Activated CD4-positive, alpha-beta T cell treated with anti-CD3 and anti-CD28 coated beads for 24 hours (primary cell): ENCODE results near the gene BPHL.
"Not testable (repeated sequence)": the region's sequence is repeated elsewhere in the genome, so short reads cannot be mapped to it uniquely, and the experiment has no call there.

Experiments
- DNase-seq, 2 donors: peaks; one replicate each; pipeline ENCODE4 v3.0.0-alpha.2; 2020; ENCODE audit warnings: low read depth in 2 of 2

BPHL gene

DNA sequence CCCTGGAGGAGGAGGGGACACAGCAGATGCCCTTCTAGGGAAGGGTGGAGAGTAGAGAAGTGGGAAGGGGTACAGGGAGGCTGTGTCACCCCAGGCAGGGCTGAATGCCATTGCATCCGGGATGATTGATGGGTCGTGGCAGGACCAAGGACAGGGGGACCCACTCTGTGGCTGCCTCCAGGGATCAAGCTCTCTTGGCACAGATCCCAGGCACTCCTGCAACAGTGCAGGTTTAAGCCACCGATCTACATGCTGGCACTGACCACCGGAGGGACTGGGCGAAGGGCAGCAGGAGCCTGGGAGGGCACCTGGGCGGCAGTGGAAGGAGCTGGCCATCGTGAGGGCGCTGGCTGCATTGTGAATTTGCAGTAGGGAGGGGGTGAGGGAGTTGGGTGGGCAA, 61.4 kb downstream of the BPHL start:
- not testable (repeated sequence) for DNase-seq

DNA sequence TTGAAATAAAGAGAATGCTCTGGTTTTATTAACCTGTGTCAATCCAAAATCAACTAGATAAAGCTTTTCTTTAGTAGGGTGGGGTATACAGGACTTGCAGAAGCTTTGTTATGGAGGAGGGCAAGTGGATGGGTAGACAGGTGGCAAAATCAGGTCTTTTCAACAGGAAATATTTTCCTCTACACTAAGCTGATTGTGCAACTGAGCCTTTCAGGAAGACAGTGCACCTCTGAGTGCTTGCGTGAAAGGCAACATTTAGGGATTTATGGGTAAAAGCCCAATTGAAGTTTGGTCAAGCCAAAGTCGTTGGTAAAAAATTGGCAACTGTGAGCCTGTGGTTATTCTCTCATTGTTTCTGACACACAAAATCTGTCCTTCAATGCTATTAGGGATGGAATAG, 62.6 kb downstream of the BPHL start:
- no peak for DNase-seq

DNA sequence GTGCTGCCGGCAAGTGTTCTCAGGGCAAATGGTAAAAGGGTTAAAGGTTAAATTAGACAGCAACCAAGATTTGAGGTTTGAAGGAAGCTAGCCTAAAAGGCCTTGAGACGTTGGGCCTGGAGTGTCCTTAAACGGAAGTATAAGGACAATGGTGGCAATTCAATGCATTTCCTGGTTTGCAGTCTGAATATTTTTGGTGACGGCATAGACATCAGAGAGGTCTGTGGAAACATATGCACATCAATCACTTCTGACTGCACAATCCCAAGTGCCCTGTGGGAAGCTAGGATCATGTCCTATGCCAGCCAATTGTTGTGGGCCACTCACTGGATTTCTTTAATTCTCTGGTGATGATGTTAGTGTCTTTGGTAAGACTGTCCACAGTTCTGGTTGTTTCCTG, 64.6 kb downstream of the BPHL start:
- no peak for DNase-seq

DNA sequence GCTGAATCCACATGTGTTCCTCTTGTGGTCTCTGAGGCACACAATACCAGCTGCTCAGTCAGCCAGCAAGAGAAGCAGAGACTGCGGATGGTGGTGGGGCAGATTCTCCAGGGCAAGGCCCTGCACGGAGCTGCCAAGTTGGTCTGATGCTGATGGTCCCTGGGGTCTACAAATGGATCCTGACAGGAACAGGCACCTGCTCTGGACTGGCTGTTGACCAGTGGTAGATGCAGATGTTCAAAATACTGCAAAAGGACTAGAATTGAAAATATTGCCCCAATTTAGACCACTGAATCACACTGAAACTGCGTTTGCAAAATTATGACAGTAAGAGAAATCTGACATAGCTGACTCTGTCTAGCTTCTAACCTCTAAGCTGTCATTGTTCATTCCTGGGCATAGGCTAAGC, 68.5 kb downstream of the BPHL start:
- DNase-seq: no peak

DNA sequence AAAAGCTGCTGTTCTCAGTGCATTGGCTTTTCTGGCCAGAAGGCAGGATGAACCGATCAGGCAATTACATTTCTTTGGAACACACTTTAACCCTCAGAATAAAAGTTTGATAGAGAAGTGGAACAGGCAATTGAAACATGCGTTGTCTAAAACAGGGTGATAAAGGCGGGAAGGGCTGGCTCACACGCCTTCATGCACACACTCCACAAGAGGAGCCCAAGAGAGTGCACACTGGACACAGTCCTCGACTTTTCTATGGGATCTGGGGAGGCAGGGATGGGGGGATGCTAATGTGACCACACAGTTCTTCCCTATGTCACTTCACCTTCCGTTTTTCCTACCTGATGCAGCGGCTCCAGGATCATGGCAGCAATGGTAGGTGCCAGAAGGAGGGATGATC, 69.8 kb downstream of the BPHL start:
- DNase-seq: no peak

DNA sequence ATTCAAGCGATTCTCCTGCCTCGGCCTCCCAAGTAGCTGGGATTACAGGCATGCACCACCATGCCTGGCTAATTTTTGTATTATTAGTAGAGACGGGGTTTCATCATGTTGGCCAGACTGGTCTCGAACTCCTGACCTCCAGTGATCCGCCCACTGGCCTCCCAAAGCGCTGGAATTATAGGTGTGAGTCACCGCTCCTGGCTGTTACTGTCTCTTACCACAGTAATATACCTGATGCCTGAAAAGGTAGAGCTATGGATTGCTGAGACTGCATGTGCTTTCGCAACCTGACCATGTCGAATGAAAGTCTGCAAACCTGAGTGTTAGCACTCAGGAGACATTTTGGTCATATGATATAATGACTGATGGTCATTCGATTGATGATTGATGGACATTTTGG, 70.7 kb downstream of the BPHL start:
- DNase-seq: not testable (repeated sequence)

DNA sequence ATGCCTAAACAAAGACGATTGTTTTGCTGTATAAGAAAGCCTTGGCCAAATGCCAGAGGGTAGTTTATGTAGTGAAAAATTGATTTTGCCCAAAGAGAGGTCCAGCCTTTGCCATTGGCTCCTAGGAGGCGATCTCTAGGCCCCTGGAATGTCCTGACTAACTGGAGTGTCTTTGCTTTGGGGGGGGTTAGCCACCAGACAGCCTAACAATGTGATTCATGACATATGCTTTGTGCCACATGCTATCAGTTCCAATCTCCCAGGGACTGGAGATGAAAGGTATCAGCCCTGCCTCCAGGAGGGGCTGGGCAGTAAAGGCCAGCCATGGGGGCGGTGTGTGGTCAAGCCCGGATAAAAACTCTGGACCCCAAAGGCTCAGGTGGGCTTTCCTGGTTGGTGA, 71.5 kb downstream of the BPHL start:
- DNase-seq: no peak

DNA sequence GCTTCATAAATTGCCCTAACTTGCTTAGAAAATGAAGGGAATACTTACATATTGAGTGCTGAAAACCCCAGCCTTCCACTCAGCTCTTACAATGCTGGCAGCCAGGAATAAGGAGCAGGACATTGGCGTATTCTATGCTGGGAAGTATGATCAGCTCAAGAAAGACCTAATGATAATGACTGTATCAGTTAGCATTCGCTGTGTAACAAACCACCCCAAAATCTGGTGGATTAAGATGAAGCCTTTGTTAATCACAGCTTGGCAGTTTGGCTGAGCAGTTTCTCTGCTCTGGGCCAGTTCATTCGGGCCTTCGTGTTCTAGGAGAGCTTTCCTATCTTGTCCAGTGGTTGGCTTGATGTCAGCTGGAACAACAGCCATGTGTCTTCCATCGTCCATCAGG, 72.3 kb downstream of the BPHL start:
- no peak for DNase-seq

DNA sequence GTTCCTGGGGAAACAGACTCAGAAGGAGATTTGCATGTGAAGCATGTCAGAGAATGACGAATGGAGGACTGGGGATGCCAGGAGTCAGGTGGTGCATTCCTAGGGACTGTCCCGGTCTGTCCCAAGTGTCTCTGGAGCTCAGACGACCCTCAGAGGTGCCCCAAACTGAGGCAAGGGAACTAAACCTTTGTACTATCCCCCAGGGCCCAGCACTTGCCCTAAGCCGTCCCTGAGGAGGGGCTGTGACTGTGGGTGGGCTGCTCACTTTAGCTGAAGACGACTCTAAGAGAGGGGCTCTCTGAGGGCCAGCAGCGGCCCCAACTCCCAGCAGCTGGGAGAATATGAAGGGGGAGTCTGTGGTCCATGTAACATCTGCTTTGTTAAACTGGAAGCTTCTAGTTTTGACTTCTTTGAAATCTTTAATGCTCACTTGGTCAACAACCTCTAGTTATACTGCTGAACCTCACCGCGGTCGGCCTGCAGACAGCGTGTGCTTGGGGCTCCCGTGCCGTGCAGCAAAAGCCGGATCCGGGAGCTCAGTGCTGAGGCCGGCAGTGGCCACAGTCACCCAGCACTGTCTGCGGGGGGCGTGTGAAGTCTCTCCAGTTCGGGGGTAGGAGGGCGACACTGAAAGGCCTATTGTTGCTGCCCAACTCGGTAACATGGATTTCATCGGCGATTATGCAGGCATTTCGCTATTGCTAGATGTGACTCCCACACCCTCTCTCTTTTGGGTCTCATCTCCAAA, 74.8 kb downstream of the BPHL start:
- no peak for DNase-seq

DNA sequence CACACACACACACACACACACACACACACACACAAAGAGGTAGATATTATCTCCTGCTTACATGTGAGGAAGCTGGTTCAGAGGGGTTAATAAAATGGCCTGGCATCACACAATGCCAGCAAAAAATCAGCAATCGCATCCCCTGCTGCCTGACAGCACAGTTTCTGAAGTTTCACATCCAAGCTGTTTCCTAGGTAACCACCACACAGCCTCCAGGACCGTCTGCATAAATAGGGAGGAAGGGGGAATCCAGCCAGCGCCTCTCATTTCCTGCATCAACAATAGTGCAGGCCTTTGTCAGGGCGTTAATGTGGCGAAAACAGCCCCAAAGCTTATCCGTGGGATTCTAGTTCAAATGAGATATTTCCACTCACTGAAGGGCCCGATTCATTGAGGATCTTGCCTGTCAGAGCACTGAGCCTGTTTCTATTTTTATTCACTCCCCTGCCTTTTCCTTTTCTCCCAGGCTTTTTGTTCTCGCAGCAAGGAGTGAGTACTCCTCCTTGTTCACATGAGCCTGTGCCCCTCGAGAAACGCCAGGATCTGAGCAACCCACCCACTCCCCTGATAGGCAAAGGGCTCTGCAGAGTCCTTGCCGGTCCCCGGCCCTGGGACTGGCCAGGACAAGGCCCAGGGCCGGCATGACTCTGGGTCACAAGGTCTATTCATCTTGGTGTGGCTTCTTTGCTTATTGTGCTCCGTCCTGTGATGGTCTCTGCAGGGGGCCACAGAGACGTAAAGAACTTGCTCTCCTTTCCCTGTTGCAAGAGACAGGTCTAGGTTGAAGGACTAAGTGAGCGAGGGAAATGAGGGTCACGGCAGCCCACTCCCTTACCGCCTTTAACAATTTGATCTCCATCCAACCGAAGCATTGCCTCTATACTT, 76.3 kb downstream of the BPHL start:
- DNase-seq: no peak

DNA sequence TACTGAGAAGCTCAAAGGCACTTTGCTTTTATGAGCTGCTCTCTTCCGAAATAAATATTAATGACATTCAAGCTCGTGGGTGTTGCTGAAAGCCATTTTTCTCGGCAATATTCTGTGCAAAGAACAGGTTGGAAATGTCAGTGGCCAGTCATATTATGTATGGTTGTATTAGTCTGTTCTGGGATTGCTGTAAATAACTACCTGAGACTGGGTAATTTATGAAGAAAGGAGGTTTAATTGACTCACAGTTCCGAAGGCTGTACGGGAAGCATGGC, 76.8 kb downstream of the BPHL start:
- DNase-seq: no peak

DNA sequence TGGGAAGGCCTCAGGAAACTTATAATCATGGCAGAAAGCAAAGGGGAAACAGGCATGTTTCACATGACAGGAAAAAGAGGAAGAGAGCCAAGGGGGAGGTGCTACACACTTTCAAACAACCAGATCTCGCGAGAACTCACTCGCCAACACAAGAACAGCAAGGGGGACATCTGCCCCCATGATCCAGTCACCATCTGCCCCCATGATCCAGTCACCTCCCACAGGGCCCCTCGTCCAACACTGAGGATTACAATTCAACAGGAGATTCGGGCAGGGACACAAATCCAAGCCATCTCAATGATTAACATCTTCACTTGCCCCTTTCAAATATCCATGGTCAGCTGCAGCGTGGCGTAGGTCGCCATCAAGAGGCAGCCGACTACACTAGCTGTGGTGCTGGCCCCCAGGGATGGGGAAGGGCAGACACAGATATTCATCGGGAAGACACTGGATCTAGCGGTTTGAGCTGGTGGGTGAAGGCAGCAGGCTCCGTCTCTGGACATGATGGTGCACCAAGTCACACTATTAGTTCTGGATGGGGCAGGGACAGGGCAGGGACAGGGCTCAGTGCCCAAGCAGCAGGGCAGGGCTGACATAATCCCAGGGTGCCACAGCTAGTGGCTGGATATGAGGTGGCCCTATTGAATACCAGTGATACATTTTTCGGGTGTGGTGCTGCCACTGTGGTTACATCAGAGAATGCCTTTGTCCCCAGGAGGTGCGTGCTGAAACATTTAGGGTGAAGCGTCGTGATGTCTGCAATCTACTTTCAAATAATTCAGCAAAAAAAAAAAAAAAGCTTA, 77.4 kb downstream of the BPHL start:
- no peak for DNase-seq

DNA sequence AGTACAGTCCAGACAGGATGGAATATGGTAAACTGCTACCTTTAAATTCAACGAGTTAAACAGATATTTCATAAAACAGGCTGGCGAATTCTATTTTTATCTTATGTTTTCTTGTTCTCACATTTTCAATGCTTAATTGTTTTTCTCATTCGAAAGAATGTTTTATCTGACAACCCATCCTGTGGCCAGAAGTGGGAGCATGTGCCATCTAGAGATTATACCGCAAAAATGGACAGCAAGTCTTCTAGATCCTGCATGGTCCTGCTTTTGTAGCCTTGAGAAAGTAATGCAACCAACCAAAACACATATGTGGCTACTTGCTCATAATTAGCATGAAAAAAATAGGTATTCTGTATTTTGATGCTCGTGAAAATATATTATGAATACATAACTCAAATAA, 78.3 kb downstream of the BPHL start:
- no peak for DNase-seq

DNA sequence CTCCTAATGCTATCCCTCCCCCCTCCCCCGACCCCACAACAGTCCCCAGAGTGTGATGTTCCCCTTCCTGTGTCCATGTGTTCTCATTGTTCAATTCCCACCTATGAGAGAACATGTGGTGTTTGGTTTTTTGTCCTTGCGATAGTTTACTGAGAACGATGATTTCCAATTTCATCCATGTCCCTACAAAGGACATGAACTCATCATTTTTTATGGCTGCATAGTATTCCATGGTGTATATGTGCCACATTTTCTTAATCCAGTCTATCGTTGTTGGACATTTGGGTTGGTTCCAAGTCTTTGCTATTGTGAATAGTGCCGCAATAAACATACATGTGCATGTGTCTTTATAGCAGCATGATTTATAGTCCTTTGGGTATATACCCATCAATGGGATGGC, 79.2 kb downstream of the BPHL start:
- DNase-seq: not testable (repeated sequence)

DNA sequence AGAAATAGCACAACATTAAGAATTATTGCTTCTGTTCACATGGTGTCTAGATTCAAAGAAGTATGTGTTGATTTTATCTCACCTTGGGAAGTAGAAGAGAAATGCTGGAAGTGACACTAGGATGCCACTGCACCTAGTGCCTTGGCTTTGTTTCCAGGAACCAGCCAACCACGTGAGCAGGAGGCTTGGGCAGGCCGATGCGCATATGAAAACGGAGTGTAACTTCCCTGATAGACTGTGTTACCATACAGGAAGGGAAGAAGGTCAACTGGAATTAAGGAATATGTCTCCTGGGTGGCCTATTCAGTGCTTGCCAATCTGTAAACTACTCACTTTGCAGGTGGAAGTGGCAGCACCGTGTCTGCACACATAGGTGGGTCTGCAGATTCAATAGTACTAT, 80.9 kb downstream of the BPHL start:
- DNase-seq: no peak

DNA sequence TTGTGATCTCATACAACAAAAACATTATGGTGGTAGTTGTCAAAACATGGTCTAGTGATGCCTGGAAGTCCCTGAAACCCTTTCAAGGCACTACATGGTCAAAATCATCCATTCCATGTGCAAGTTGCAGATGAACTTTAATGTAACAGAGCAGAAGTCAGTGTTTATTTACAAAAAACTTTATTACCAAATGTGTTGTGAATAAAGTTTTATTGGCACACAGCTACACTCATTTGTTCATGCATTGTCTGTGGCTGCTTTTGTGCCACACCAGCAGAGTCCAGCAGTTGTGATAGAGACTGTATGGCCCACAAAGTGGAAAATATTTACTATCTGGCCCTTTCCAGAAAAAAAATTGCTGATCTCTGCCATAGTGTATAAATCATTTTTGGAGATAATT, 82.2 kb downstream of the BPHL start:
- DNase-seq: no peak

DNA sequence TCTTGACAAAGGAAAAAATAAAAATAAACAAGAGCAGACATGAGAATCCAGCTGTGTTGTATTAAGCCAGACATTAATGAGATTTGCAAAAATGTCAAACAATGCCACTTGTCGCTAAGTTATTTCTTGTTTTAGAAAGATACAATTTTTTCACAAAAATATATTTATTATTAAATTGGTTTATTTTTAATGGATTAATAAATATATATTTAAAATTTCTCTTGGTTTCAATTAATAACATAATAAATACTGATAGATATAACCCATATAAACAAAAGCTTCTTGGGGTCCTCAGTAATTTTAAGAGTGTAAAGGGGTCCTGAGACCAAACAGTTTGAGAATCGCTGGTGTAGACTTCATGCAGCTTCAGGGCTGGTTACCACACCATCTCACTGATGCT, 82.9 kb downstream of the BPHL start:
- DNase-seq: no peak
